Neural cell (in vitro differentiated cells): ENCODE results near the gene CRIM1. TPM values are rescaled to one million over a fixed set of nuclear protein-coding genes. Genes with fewer than 3 reads are reported as not detected.

ENCODE experiments used
- H2AFZ ChIP-seq: fragments of 200-600, 300-800 bp; sonication (generic), shearing (Covaris generic); 2 replicates; pipeline ENCODE4 v1.6.0; 2014; ENCODE audit warnings: low read depth, mild to moderate bottlenecking, antibody characterized with exemption, low read length, moderate library complexity
- H3F3A ChIP-seq: fragments of 200-600 bp; shearing (Covaris generic); 2 replicates; pipeline ENCODE4 v1.6.1; 2016; ENCODE audit warnings: mild to moderate bottlenecking, moderate library complexity, mixed read lengths, antibody characterized with exemption, low read length; ENCODE audit not compliant: insufficient read depth, poor library complexity, severe bottlenecking
- H3K27ac ChIP-seq: fragments of 200-600, 300-800 bp; sonication (generic), shearing (Covaris generic); 2 replicates; pipeline ENCODE4 v1.5.1; 2014; ENCODE audit warnings: mild to moderate bottlenecking, low read length, moderate library complexity
- H3K27me3 ChIP-seq: fragments of 300-800, 200-600 bp; sonication (generic), shearing (Covaris generic); 2 replicates; pipeline ENCODE4 v1.6.0; 2014; ENCODE audit warnings: mild to moderate bottlenecking, low read depth, low read length, moderate library complexity; ENCODE audit not compliant: insufficient read depth
- H3K36me3 ChIP-seq: fragments of 300-800, 200-600 bp; sonication (generic), shearing (Covaris generic); 2 replicates; pipeline ENCODE4 v1.5.1; 2014; ENCODE audit warnings: mild to moderate bottlenecking, antibody characterized with exemption, low read length, moderate library complexity; ENCODE audit not compliant: insufficient read depth
- H3K4me2 ChIP-seq: fragments of 300-800, 200-600 bp; sonication (generic), shearing (Covaris generic); 2 replicates; pipeline ENCODE4 v1.6.0; 2014; ENCODE audit warnings: mild to moderate bottlenecking, low read length
- H3K4me3 ChIP-seq: fragments of 300-800, 200-600 bp; sonication (generic), shearing (Covaris generic); 2 replicates; pipeline ENCODE4 v1.5.1; 2014; ENCODE audit warnings: mild to moderate bottlenecking, low read length, moderate library complexity
- H3K79me2 ChIP-seq: fragments of 200-600 bp; shearing (Covaris generic); replicated peaks from 2 replicates; pipeline ENCODE4 v1.6.0; 2014; ENCODE audit warnings: mild to moderate bottlenecking, low read length, moderate library complexity; ENCODE audit not compliant: insufficient read depth
- H3K9ac ChIP-seq: fragments of 300-800, 200-600 bp; sonication (generic), shearing (Covaris generic); 2 replicates; pipeline ENCODE4 v1.6.1; 2016; ENCODE audit warnings: mild to moderate bottlenecking, low read length, mixed read lengths
- H3K9me2 ChIP-seq: fragments of 200-600 bp; shearing (Covaris generic); 2 replicates; pipeline ENCODE4 v1.6.1; 2016; ENCODE audit warnings: mild to moderate bottlenecking, low read length, mixed read lengths; ENCODE audit not compliant: insufficient read depth
- H3K9me3 ChIP-seq: fragments of 200-600, 300-800 bp; sonication (generic), shearing (Covaris generic); 2 replicates; pipeline ENCODE4 v1.6.1; 2016; ENCODE audit warnings: mild to moderate bottlenecking, mixed run types, low read length, moderate library complexity, mixed read lengths
- H4K20me1 ChIP-seq: fragments of 200-600 bp; shearing (Covaris generic); 2 replicates; pipeline ENCODE4 v1.6.1; 2016; ENCODE audit warnings: mild to moderate bottlenecking, mixed run types; ENCODE audit not compliant: insufficient read depth
- CTCF ChIP-seq: fragments of 450-650 bp; IDR thresholded peaks from 2 replicates; pipeline ENCODE4 v1.5.1; 2014; ENCODE audit warnings: antibody characterized with exemption, mild to moderate bottlenecking, moderate library complexity; ENCODE audit not compliant: poor library complexity, severe bottlenecking
- EP300 ChIP-seq: fragments of 450-650 bp; conservative IDR thresholded peaks from 2 replicates; pipeline ENCODE4 v1.6.1; 2014; ENCODE audit warnings: antibody characterized with exemption, mild to moderate bottlenecking, moderate library complexity; ENCODE audit not compliant: poor library complexity, severe bottlenecking
- EZH2 ChIP-seq: fragments of 200-600, 300-800 bp; shearing (Covaris generic), sonication (generic); IDR thresholded peaks from 2 replicates; pipeline ENCODE4 v1.6.1; 2014; ENCODE audit warnings: antibody characterized with exemption, low read length, borderline replicate concordance, mild to moderate bottlenecking; ENCODE audit not compliant: insufficient read depth, poor library complexity, severe bottlenecking
- MXI1 ChIP-seq: fragments of 450-650 bp; conservative IDR thresholded peaks from 2 replicates; pipeline ENCODE4 v1.6.1; 2014; ENCODE audit warnings: antibody characterized with exemption, mild to moderate bottlenecking; ENCODE audit not compliant: poor library complexity, severe bottlenecking
- POLR2AphosphoS5 ChIP-seq: IDR thresholded peaks from 2 replicates; pipeline ENCODE4 v1.6.1; 2012
- RAD21 ChIP-seq: fragments of 450-650 bp; conservative IDR thresholded peaks from 2 replicates; pipeline ENCODE4 v1.6.1; 2014; ENCODE audit warnings: antibody characterized with exemption, mild to moderate bottlenecking, moderate library complexity
- SMC3 ChIP-seq: fragments of 450-650 bp; conservative IDR thresholded peaks from 2 replicates; pipeline ENCODE4 v1.6.1; 2014; ENCODE audit warnings: antibody characterized with exemption, mild to moderate bottlenecking, moderate library complexity; ENCODE audit not compliant: poor library complexity
- TAF1 ChIP-seq: IDR thresholded peaks from 2 replicates; pipeline ENCODE4 v1.6.1; 2012; ENCODE audit warnings: low read depth
- polyA plus RNA-seq: library from polyadenylated mRNA; depleted of rRNA; stranded (reverse); fragments of >200 nt; gene quantifications from 2 replicates; pipeline ENCODE4 v1.2.3, GENCODE V29; 2014
- TF ChIP-seq, protein P1 (sequence below): IDR thresholded peaks from 2 replicates; pipeline ENCODE4 v1.6.1; 2012; ENCODE audit warnings: borderline replicate concordance

CRIM1 gene
- polyA plus RNA-seq, 1 donor from 2014 or later, result 6.7 TPM

GRCh38 chr2:36444216-36444936, 88.8 kb downstream of the CRIM1 start:
- no peaks in the 10 kb centered on the region for H3K9me2 ChIP-seq
- TF ChIP-seq RAD21 (no peak), TAF1 (no peak), POLR2AphosphoS5 (no peak), EZH2 (no peak), MXI1 (no peak), SMC3 (no peak), CTCF (no peak)
- no peaks in the 10 kb centered on the region for H3K9me3 ChIP-seq
- no peaks in the 10 kb centered on the region for H3F3A ChIP-seq
- H3K4me2 ChIP-seq, result no peak overlapping the region
- H3K36me3 ChIP-seq, result no peaks in the 10 kb centered on the region
- H4K20me1 ChIP-seq, result no peaks in the 10 kb centered on the region
- H3K4me3 ChIP-seq, result no peak overlapping the region
- H3K27ac ChIP-seq, result no peak overlapping the region
- no peaks in the 10 kb centered on the region for H3K79me2 ChIP-seq
- H3K9ac ChIP-seq, result no peak overlapping the region
- H2AFZ ChIP-seq, result no peak overlapping the region
- H3K27me3 ChIP-seq, result no peaks in the 10 kb centered on the region

GRCh38 chr2:36445185-36445866, 89.7 kb downstream of the CRIM1 start:
- H3K27me3 ChIP-seq, result no peaks in the 10 kb centered on the region
- H3K9ac ChIP-seq, result no peak overlapping the region
- H3K4me3 ChIP-seq, result no peak overlapping the region
- no peaks in the 10 kb centered on the region for H3K9me3 ChIP-seq
- H2AFZ ChIP-seq, result no peak overlapping the region
- TF ChIP-seq EP300 (no peak), MXI1 (no peak), SMC3 (no peak), RAD21 (no peak), POLR2AphosphoS5 (no peak)
- TF ChIP-seq, protein P1, sequence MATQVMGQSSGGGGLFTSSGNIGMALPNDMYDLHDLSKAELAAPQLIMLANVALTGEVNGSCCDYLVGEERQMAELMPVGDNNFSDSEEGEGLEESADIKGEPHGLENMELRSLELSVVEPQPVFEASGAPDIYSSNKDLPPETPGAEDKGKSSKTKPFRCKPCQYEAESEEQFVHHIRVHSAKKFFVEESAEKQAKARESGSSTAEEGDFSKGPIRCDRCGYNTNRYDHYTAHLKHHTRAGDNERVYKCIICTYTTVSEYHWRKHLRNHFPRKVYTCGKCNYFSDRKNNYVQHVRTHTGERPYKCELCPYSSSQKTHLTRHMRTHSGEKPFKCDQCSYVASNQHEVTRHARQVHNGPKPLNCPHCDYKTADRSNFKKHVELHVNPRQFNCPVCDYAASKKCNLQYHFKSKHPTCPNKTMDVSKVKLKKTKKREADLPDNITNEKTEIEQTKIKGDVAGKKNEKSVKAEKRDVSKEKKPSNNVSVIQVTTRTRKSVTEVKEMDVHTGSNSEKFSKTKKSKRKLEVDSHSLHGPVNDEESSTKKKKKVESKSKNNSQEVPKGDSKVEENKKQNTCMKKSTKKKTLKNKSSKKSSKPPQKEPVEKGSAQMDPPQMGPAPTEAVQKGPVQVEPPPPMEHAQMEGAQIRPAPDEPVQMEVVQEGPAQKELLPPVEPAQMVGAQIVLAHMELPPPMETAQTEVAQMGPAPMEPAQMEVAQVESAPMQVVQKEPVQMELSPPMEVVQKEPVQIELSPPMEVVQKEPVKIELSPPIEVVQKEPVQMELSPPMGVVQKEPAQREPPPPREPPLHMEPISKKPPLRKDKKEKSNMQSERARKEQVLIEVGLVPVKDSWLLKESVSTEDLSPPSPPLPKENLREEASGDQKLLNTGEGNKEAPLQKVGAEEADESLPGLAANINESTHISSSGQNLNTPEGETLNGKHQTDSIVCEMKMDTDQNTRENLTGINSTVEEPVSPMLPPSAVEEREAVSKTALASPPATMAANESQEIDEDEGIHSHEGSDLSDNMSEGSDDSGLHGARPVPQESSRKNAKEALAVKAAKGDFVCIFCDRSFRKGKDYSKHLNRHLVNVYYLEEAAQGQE, result no peak
- no peak overlapping the region for H3K4me2 ChIP-seq
- H3K36me3 ChIP-seq, result no peaks in the 10 kb centered on the region
- H4K20me1 ChIP-seq, result no peaks in the 10 kb centered on the region
- H3F3A ChIP-seq, result no peaks in the 10 kb centered on the region
- H3K9me2 ChIP-seq, result no peaks in the 10 kb centered on the region
- no peaks in the 10 kb centered on the region for H3K79me2 ChIP-seq
- H3K27ac ChIP-seq, result no peak overlapping the region
